ENCODE measurements around the gene CCDC178. TPM values are rescaled to one million over a fixed set of nuclear protein-coding genes. Genes with fewer than 3 reads are reported as not detected.
"Not testable (repeated sequence)": the region's sequence is repeated elsewhere in the genome, so short reads cannot be mapped to it uniquely, and the experiment has no call there.

The CCDC178 gene
- total and polyA plus RNA-seq, 2 donors from 2014 or later = 3.7 to 4.6 TPM

- no peak overlapping the region for H3K4me3 ChIP-seq (ENCODE audit: low read length in 3 of 3)
- no peak for TF ChIP-seq CTCF (IDR thresholded peaks at IDR 0.05; ENCODE audit: borderline replicate concordance, extremely low read depth, insufficient read depth)
- no peak for DNase-seq
- intact Hi-C loops (cut with DNase I) = no loop called here
- H3K36me3 ChIP-seq (ENCODE audit: control insufficient read depth in 2 of 3, insufficient read depth in 3 of 3, low read length in 3 of 3) = no peaks in the 10 kb centered on the region
- no peaks in the 10 kb centered on the region for H3K4me1 ChIP-seq (ENCODE audit: control insufficient read depth in 2 of 3, insufficient read depth in 2 of 3, low read depth in 1 of 3, low read length in 3 of 3)
- no peak overlapping the region for H3K9ac ChIP-seq (ENCODE audit: low read length in 3 of 3)
- no peaks in the 10 kb centered on the region for H3K9me3 ChIP-seq (ENCODE audit: control insufficient read depth in 2 of 3, insufficient read depth in 1 of 3, low read length in 3 of 3)
- FAIRE-seq = no peak
- no peak overlapping the region for H3K27ac ChIP-seq (ENCODE audit: low read depth in 2 of 2, low read length in 2 of 2)
- no peaks in the 10 kb centered on the region for H3K27me3 ChIP-seq (ENCODE audit: control insufficient read depth, insufficient read depth, low read length)
These were observed 282.6 kb downstream of the CCDC178 start for GRCh38 chr18:33157893-33158292.

- Histone ChIP-seq H3K9me3 (ENCODE audit: control insufficient read depth in 2 of 3, insufficient read depth in 1 of 3, low read length in 3 of 3) (no peaks in the 10 kb centered on the region), H3K9ac (ENCODE audit: low read length in 3 of 3) (no peak overlapping the region), H3K27ac (ENCODE audit: low read depth in 2 of 2, low read length in 2 of 2) (no peak overlapping the region), H3K4me1 (ENCODE audit: control insufficient read depth in 2 of 3, insufficient read depth in 2 of 3, low read depth in 1 of 3, low read length in 3 of 3) (no peaks in the 10 kb centered on the region), H3K27me3 (ENCODE audit: control insufficient read depth, insufficient read depth, low read length) (no peaks in the 10 kb centered on the region), H3K4me3 (ENCODE audit: low read length in 3 of 3) (no peak overlapping the region), H3K36me3 (ENCODE audit: control insufficient read depth in 2 of 3, insufficient read depth in 3 of 3, low read length in 3 of 3) (no peaks in the 10 kb centered on the region)
- TF ChIP-seq CTCF (IDR thresholded peaks at IDR 0.05; ENCODE audit: borderline replicate concordance, extremely low read depth, insufficient read depth) = no peak
- intact Hi-C loops (cut with DNase I) = no loop called here
- FAIRE-seq = no peak
- DNase-seq = no peak
These were observed 283.5 kb downstream of the CCDC178 start for GRCh38 chr18:33156906-33157470.

- no peaks in the 10 kb centered on the region for H3K4me1 ChIP-seq (ENCODE audit: control insufficient read depth in 2 of 3, insufficient read depth in 2 of 3, low read depth in 1 of 3, low read length in 3 of 3)
- no peak for FAIRE-seq
- intact Hi-C loops (cut with DNase I) = no loop called here
- no peak overlapping the region for H3K4me3 ChIP-seq (ENCODE audit: low read length in 3 of 3)
- no peak overlapping the region for H3K9ac ChIP-seq (ENCODE audit: low read length in 3 of 3)
- no peaks in the 10 kb centered on the region for H3K27me3 ChIP-seq (ENCODE audit: control insufficient read depth, insufficient read depth, low read length)
- no peaks in the 10 kb centered on the region for H3K36me3 ChIP-seq (ENCODE audit: control insufficient read depth in 2 of 3, insufficient read depth in 3 of 3, low read length in 3 of 3)
- no peak for DNase-seq
- no peak for TF ChIP-seq CTCF (IDR thresholded peaks at IDR 0.05; ENCODE audit: borderline replicate concordance, extremely low read depth, insufficient read depth)
- H3K27ac ChIP-seq (ENCODE audit: low read depth in 2 of 2, low read length in 2 of 2) = no peak overlapping the region
- no peaks in the 10 kb centered on the region for H3K9me3 ChIP-seq (ENCODE audit: control insufficient read depth in 2 of 3, insufficient read depth in 1 of 3, low read length in 3 of 3)
These were observed 286.5 kb downstream of the CCDC178 start for GRCh38 chr18:33154049-33154448.

- FAIRE-seq (no peak), DNase-seq (peak in 1 of 5 donors; percentile 6)
- Histone ChIP-seq H3K27me3 (ENCODE audit: control insufficient read depth, insufficient read depth, low read length) (no peaks in the 10 kb centered on the region), H3K36me3 (ENCODE audit: control insufficient read depth in 2 of 3, insufficient read depth in 3 of 3, low read length in 3 of 3) (no peaks in the 10 kb centered on the region), H3K27ac (ENCODE audit: low read depth in 2 of 2, low read length in 2 of 2) (no peak overlapping the region), H3K9ac (ENCODE audit: low read length in 3 of 3) (no peak overlapping the region), H3K9me3 (ENCODE audit: control insufficient read depth in 2 of 3, insufficient read depth in 1 of 3, low read length in 3 of 3) (no peaks in the 10 kb centered on the region), H3K4me3 (ENCODE audit: low read length in 3 of 3) (no peak overlapping the region), H3K4me1 (ENCODE audit: control insufficient read depth in 2 of 3, insufficient read depth in 2 of 3, low read depth in 1 of 3, low read length in 3 of 3) (no peaks in the 10 kb centered on the region)
- no peak for TF ChIP-seq CTCF (IDR thresholded peaks at IDR 0.05; ENCODE audit: borderline replicate concordance, extremely low read depth, insufficient read depth)
- intact Hi-C loops (cut with DNase I) = no loop called here
These were observed 288.1 kb downstream of the CCDC178 start for GRCh38 chr18:33152376-33152775.

GRCh38 chr18:33147811-33148210 lies 292.7 kb downstream of the CCDC178 start:
- intact Hi-C loops (cut with DNase I); FAIRE-seq; H3K36me3 ChIP-seq (ENCODE audit: control insufficient read depth in 2 of 3, insufficient read depth in 3 of 3, low read length in 3 of 3); H3K9me3 ChIP-seq (ENCODE audit: control insufficient read depth in 2 of 3, insufficient read depth in 1 of 3, low read length in 3 of 3); H3K9ac ChIP-seq (ENCODE audit: low read length in 3 of 3); H3K4me3 ChIP-seq (ENCODE audit: low read length in 3 of 3); H3K27me3 ChIP-seq (ENCODE audit: control insufficient read depth, insufficient read depth, low read length); DNase-seq; H3K4me1 ChIP-seq (ENCODE audit: control insufficient read depth in 2 of 3, insufficient read depth in 2 of 3, low read depth in 1 of 3, low read length in 3 of 3); H3K27ac ChIP-seq (ENCODE audit: low read depth in 2 of 2, low read length in 2 of 2): not testable (repeated sequence)
